ENCODE results near the gene UBR4.

- TF ChIP-seq POLR2A (IDR thresholded peaks at IDR 0.05) (no peak), CTCF (IDR thresholded peaks at IDR 0.05) (no peak)
Observed at GRCh38 chr1:19037659-19038058, 172.4 kb downstream of the UBR4 start.
